ENCODE data around the gene RNU1-2.
"Not testable (repeated sequence)": the region's sequence is repeated elsewhere in the genome, so short reads cannot be mapped to it uniquely, and the experiment has no call there.

The RNU1-2 gene

GRCh38 chr1:16927711-16928485 lies 32.1 kb downstream of the RNU1-2 start:
- no peak for DNase-seq

- DNase-seq: not testable (repeated sequence)
Measured at GRCh38 chr1:16929146-16930041, 33.6 kb downstream of the RNU1-2 start.

GRCh38 chr1:16931206-16931934 lies 35.6 kb downstream of the RNU1-2 start:
- DNase-seq: not testable (repeated sequence)

GRCh38 chr1:16933945-16934344 lies 38.2 kb downstream of the RNU1-2 start:
- DNase-seq: not testable (repeated sequence)

- not testable (repeated sequence) for DNase-seq
Measured at GRCh38 chr1:16936580-16936979, 40.8 kb downstream of the RNU1-2 start.

GRCh38 chr1:16938351-16939321 lies 42.9 kb downstream of the RNU1-2 start:
- DNase-seq: no peak

GRCh38 chr1:16939386-16940180 lies 43.8 kb downstream of the RNU1-2 start:
- DNase-seq: not testable (repeated sequence)

- no peak for DNase-seq
Measured at GRCh38 chr1:16944038-16944437, 48.3 kb downstream of the RNU1-2 start.

- not testable (repeated sequence) for DNase-seq
Measured at GRCh38 chr1:16945512-16945911, 49.7 kb downstream of the RNU1-2 start.
